ENCODE data around the gene LONP2. TPM values are rescaled to one million over a fixed set of nuclear protein-coding genes. Genes with fewer than 3 reads are reported as not detected.

Gene LONP2
- total RNA-seq, 1 donor from 2014 or later, result 80.4 TPM

DNA sequence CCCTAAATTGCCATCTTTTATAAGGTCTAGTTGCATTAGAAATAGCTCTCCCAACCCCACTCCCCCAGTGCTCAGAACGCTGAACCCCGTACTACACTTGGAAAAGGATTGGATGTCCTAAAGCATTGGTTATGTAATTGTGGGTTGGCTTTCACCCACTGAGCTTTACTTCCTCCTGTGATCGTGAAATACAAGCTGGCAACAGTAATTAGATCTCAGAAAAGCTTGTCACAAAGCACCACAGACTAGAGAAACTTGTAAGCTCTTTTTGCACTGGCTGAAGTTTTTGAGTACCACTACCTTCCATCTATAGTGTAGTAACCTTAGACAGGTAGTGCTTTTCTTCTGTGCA, 86.7 kb downstream of the LONP2 start:
- DNase-seq (ENCODE audit: low spot score in 2 of 2, unreplicated experiment in 2 of 2), result no peak
- peaks cover 32% of the 10 kb centered on the region for H3K36me3 Mint-ChIP-seq
- no peaks in the 10 kb centered on the region for H3K27me3 Mint-ChIP-seq (ENCODE audit: low read depth)
- TF ChIP-seq, protein P1, sequence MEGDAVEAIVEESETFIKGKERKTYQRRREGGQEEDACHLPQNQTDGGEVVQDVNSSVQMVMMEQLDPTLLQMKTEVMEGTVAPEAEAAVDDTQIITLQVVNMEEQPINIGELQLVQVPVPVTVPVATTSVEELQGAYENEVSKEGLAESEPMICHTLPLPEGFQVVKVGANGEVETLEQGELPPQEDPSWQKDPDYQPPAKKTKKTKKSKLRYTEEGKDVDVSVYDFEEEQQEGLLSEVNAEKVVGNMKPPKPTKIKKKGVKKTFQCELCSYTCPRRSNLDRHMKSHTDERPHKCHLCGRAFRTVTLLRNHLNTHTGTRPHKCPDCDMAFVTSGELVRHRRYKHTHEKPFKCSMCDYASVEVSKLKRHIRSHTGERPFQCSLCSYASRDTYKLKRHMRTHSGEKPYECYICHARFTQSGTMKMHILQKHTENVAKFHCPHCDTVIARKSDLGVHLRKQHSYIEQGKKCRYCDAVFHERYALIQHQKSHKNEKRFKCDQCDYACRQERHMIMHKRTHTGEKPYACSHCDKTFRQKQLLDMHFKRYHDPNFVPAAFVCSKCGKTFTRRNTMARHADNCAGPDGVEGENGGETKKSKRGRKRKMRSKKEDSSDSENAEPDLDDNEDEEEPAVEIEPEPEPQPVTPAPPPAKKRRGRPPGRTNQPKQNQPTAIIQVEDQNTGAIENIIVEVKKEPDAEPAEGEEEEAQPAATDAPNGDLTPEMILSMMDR (IDR thresholded peaks at IDR 0.05; ENCODE audit: unreplicated experiment), result no peak
- H3K27ac Mint-ChIP-seq, result no peak overlapping the region
- peaks cover 4% of the 10 kb centered on the region for H3K4me1 Mint-ChIP-seq
- no peaks in the 10 kb centered on the region for H3K9me3 Mint-ChIP-seq
- no peak overlapping the region for H3K4me3 Mint-ChIP-seq

DNA sequence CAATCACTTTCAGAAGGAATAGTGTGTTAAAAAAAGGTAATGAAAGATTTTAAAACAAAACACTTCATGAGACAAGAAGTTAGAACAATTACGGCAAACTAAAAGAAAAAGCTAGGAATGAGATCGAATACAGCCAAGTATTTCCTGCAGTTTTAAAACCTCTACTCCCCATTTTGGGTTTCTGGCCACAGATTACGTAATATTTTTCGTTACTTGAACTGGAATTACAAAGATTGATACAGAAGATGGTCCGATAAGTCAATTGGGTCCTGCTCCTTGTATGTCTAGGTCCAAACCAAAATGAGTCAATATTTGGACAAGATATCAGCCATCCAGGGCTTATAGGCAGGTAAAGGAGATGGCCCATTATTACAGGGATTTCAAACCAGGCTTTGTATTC, 88.9 kb downstream of the LONP2 start:
- H3K36me3 Mint-ChIP-seq, result peaks cover 45% of the 10 kb centered on the region
- TF ChIP-seq, protein P1 (IDR thresholded peaks at IDR 0.05; ENCODE audit: unreplicated experiment), result no peak
- H3K9me3 Mint-ChIP-seq, result peaks cover 5% of the 10 kb centered on the region
- no peak overlapping the region for H3K4me3 Mint-ChIP-seq
- no peak overlapping the region for H3K27ac Mint-ChIP-seq
- no peaks in the 10 kb centered on the region for H3K27me3 Mint-ChIP-seq (ENCODE audit: low read depth)
- DNase-seq (ENCODE audit: low spot score in 2 of 2, unreplicated experiment in 2 of 2), result no peak
- H3K4me1 Mint-ChIP-seq, result peaks cover 12% of the 10 kb centered on the region

DNA sequence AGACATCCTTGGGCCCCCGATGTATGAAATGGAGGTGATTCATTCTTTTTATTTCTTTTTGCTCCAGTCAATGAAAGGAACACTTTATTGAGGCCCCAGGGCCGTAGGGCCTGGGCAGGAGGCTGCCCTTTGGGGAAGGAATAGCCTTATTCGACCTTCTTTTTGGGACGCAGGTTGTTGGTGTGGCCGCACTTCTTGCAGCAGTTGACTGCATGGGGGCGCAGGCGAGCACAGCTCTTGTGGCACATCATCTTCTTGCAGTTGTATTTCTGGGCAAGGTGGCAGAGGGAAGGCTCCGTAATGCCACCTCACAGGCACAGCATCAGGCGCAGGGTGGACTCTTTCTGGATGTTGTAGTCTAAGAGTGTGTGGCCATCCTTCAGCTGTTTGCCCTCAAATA, 90.2 kb downstream of the LONP2 start:
- Mint-ChIP-seq H3K36me3 (peaks cover 44% of the 10 kb centered on the region), H3K9me3 (peaks cover 5% of the 10 kb centered on the region), H3K4me3 (no peak overlapping the region), H3K27ac (no peak overlapping the region), H3K27me3 (ENCODE audit: low read depth) (no peaks in the 10 kb centered on the region), H3K4me1 (peaks cover 12% of the 10 kb centered on the region)
- no peak for DNase-seq (ENCODE audit: low spot score in 2 of 2, unreplicated experiment in 2 of 2)
- TF ChIP-seq, protein P1 (IDR thresholded peaks at IDR 0.05; ENCODE audit: unreplicated experiment), result no peak

DNA sequence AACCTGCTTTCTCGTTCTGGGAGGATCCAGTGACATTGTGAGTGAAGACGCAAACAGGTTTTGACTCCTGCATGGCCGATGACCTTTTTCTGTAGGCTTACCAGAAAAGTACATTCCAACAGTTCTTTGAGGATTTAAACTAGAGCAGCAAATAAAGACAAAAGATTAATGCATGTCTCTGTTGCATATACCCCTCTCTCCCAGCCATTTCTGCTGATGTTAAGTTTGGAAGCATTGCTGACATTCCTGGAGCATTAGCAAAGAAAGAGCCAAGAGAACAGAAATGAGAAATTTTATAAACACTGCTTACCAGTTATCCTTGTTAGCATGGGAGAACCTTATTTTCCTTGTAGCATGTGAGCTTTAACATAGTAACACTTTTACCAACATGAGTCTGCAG, 91.9 kb downstream of the LONP2 start:
- Mint-ChIP-seq H3K27ac (peak overlapping the region; percentile 92), H3K4me3 (no peak overlapping the region), H3K9me3 (peaks cover 5% of the 10 kb centered on the region), H3K27me3 (ENCODE audit: low read depth) (no peaks in the 10 kb centered on the region), H3K4me1 (peaks cover 12% of the 10 kb centered on the region), H3K36me3 (peaks cover 43% of the 10 kb centered on the region)
- no peak for DNase-seq (ENCODE audit: low spot score in 2 of 2, unreplicated experiment in 2 of 2)
- TF ChIP-seq, protein P1 (IDR thresholded peaks at IDR 0.05; ENCODE audit: unreplicated experiment), result no peak

DNA sequence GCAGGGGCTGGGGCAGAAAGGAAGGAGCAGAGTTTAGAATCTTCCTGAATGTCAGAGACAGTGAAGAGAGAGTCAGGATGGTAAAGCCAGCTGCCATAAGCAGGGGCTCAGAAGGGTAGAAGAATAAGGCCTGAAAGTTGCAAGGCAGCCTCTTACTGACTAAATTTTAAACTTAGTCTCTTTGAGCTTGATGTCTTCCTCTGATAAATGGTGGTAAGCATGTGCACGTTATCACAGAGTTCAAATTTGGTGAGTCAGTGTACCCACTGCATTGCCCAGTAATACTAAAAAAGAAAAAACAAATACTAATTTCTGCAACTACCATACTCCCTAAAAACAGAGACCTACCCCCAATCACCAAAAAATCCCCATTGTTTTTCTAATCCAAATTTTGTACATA, 96.0 kb downstream of the LONP2 start:
- no peaks in the 10 kb centered on the region for H3K27me3 Mint-ChIP-seq (ENCODE audit: low read depth)
- peaks cover 5% of the 10 kb centered on the region for H3K9me3 Mint-ChIP-seq
- H3K27ac Mint-ChIP-seq, result no peak overlapping the region
- no peak overlapping the region for H3K4me3 Mint-ChIP-seq
- no peak for DNase-seq (ENCODE audit: low spot score in 2 of 2, unreplicated experiment in 2 of 2)
- H3K36me3 Mint-ChIP-seq, result peaks cover 41% of the 10 kb centered on the region
- H3K4me1 Mint-ChIP-seq, result peaks cover 12% of the 10 kb centered on the region
- TF ChIP-seq, protein P1 (IDR thresholded peaks at IDR 0.05; ENCODE audit: unreplicated experiment), result no peak

DNA sequence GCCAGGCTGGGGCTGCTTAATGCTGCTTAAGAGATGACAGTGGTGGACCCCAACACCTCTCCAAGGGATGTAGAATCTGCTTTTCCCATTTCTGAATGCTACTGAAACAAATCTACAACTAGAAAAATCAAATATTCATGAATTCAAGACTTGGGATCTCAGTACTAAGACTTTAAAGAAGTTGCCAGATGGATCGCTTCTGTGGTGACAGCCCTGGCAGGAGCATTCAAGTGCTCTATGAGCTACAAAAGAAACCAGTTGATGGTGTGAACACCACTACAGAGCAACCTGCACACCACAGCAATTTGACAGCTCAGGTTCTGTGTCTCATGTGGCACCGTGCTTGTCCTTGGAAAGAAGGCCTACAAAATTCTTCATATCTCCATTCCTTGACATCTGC, 98.5 kb downstream of the LONP2 start:
- TF ChIP-seq, protein P1 (IDR thresholded peaks at IDR 0.05; ENCODE audit: unreplicated experiment), result no peak
- H3K4me1 Mint-ChIP-seq, result no peaks in the 10 kb centered on the region
- H3K27ac Mint-ChIP-seq, result no peak overlapping the region

More for the DNA sequence above, 98.5 kb downstream of the LONP2 start:
- H3K9me3 Mint-ChIP-seq, result no peaks in the 10 kb centered on the region
- H3K4me3 Mint-ChIP-seq, result no peak overlapping the region
- H3K27me3 Mint-ChIP-seq (ENCODE audit: low read depth), result no peaks in the 10 kb centered on the region
- H3K36me3 Mint-ChIP-seq, result peaks cover 25% of the 10 kb centered on the region
- DNase-seq (ENCODE audit: low spot score in 2 of 2, unreplicated experiment in 2 of 2), result no peak

All from mesothelial cell of epicardium (in vitro differentiated cells).